ENCODE data around the gene ANO7.

Gene ANO7

DNA sequence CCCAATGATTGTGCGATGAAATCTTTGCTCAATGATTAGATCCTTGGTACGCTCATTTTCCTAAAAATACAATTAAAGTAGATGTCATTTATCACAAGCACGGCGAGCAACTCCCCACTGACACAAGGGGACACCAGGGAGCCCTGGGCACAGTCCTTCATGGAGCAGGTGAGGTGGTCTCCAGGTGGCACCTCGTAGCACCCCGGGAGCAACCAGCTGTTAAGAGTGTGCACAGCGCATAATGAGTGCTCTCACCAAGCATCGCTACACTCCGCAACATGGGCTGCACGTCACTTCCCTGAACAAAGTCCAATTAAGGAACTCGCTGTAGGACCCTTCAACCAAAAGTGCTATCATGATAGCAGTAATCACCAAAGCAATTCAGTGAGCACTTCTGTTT is 59.8 kb downstream of the ANO7 start:
- Histone ChIP-seq H3K4ac (ENCODE audit: low read depth, low read length) (no peak overlapping the region), H3K27me3 (ENCODE audit: insufficient read depth, low read length) (no peaks in the 10 kb centered on the region), H2BK12ac (ENCODE audit: low read length) (no peak overlapping the region), H3K9me3 (ENCODE audit: insufficient read depth, low read depth, low read length) (peaks cover 2% of the 10 kb centered on the region), H3K36me3 (ENCODE audit: control insufficient read depth in 1 of 2, insufficient read depth in 2 of 2, low read length in 2 of 2) (peaks cover 69 to 89% of the 10 kb centered on the region in 2 experiments), H4K12ac (ENCODE audit: low read depth, low read length) (no peak overlapping the region), H3K14ac (ENCODE audit: low read length) (no peak overlapping the region), H2BK5ac (ENCODE audit: low read depth, low read length, poor library complexity) (no peak overlapping the region), H3K23ac (ENCODE audit: low read length) (no peak overlapping the region), H3K4me2 (ENCODE audit: low read length) (no peak overlapping the region), H3K4me1 (ENCODE audit: control insufficient read depth in 1 of 2, insufficient read depth in 2 of 2, low read length in 2 of 2) (no peaks in the 10 kb centered on the region), H2AK5ac (ENCODE audit: low read length) (no peak overlapping the region), H3K27ac (ENCODE audit: low read depth, low read length) (no peak overlapping the region), H4K91ac (ENCODE audit: low read depth, low read length) (no peak overlapping the region), H3K9ac (ENCODE audit: low read length) (no peak overlapping the region), H2AFZ (ENCODE audit: insufficient read depth, low read length, poor library complexity) (no peak overlapping the region), H3K79me1 (ENCODE audit: low read length) (no peaks in the 10 kb centered on the region), H3K4me3 (ENCODE audit: low read depth, low read length) (no peak overlapping the region), H3K18ac (ENCODE audit: low read length) (no peak overlapping the region), H4K8ac (ENCODE audit: low read depth, low read length) (no peak overlapping the region), H3K79me2 (ENCODE audit: control insufficient read depth, insufficient read depth, low read length, poor library complexity) (no peaks in the 10 kb centered on the region), H2BK120ac (ENCODE audit: insufficient read depth, low read length, poor library complexity) (no peak overlapping the region)
- no peak for DNase-seq
- WGBS (ENCODE audit: extremely low coverage, insufficient coverage, insufficient read length) = no CpG with 5 or more reads among the region's 11 CpGs

DNA sequence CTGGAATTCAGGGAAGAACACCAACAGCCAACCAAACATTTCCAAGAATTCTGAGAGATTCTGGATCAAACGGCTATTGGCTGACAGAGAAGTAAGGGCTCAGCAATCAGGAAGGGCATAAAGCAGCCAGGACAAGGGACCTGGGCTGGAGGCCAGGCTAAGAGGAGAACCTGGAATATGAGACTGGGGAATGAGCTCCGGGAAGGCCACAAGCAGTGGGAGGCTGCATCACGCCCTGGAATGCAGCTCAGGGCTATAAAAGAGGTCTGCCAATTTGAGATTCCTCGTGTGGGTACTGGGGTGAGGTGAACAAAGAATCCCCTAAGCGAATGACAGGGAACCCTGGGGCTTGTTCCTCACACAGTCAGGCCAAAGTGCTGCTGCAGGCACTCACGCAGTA is 60.4 kb downstream of the ANO7 start:
- Histone ChIP-seq H3K27me3 (ENCODE audit: insufficient read depth, low read length) (no peaks in the 10 kb centered on the region), H4K8ac (ENCODE audit: low read depth, low read length) (no peak overlapping the region), H3K79me1 (ENCODE audit: low read length) (no peaks in the 10 kb centered on the region), H3K36me3 (ENCODE audit: control insufficient read depth in 1 of 2, insufficient read depth in 2 of 2, low read length in 2 of 2) (peaks cover 71 to 92% of the 10 kb centered on the region in 2 experiments), H3K4me2 (ENCODE audit: low read length) (no peak overlapping the region), H4K12ac (ENCODE audit: low read depth, low read length) (no peak overlapping the region), H3K79me2 (ENCODE audit: control insufficient read depth, insufficient read depth, low read length, poor library complexity) (no peaks in the 10 kb centered on the region), H3K4me3 (ENCODE audit: low read depth, low read length) (no peak overlapping the region), H2BK120ac (ENCODE audit: insufficient read depth, low read length, poor library complexity) (no peak overlapping the region), H3K23ac (ENCODE audit: low read length) (no peak overlapping the region), H3K18ac (ENCODE audit: low read length) (no peak overlapping the region), H4K91ac (ENCODE audit: low read depth, low read length) (no peak overlapping the region), H3K9me3 (ENCODE audit: insufficient read depth, low read depth, low read length) (peaks cover 2% of the 10 kb centered on the region), H2BK12ac (ENCODE audit: low read length) (no peak overlapping the region), H3K27ac (ENCODE audit: low read depth, low read length) (no peak overlapping the region), H3K4me1 (ENCODE audit: control insufficient read depth in 1 of 2, insufficient read depth in 2 of 2, low read length in 2 of 2) (no peaks in the 10 kb centered on the region), H3K14ac (ENCODE audit: low read length) (no peak overlapping the region), H2AFZ (ENCODE audit: insufficient read depth, low read length, poor library complexity) (no peak overlapping the region), H2AK5ac (ENCODE audit: low read length) (no peak overlapping the region), H3K4ac (ENCODE audit: low read depth, low read length) (no peak overlapping the region), H3K9ac (ENCODE audit: low read length) (no peak overlapping the region), H2BK5ac (ENCODE audit: low read depth, low read length, poor library complexity) (no peak overlapping the region)
- no CpG with 5 or more reads among the region's 6 CpGs for WGBS (ENCODE audit: extremely low coverage, insufficient coverage, insufficient read length)
- DNase-seq = no peak

DNA sequence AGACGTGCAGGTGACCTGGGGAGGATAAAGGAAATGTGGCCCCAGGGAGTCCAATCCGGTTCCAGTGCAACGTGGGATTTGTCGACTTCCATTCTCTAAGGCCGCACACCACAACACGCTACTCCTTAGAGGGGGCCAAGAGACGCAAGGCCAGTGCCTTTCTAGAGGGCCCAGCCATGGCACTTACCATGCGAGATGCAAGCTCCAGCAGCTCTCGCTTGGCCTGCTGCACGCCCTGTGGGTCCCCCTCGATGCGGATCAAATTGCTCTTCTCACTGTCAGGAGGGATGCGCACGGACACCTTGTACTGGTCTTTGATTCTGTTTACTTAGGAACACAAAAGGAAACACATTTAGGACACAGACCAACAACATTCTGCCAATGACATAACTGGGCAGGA is 61.2 kb downstream of the ANO7 start:
- no peak overlapping the region for H2BK12ac ChIP-seq (ENCODE audit: low read length)
- H3K27me3 ChIP-seq (ENCODE audit: insufficient read depth, low read length) = no peaks in the 10 kb centered on the region
- no peak overlapping the region for H3K27ac ChIP-seq (ENCODE audit: low read depth, low read length)
- peaks cover 76 to 89% of the 10 kb centered on the region in 2 experiments for H3K36me3 ChIP-seq (ENCODE audit: control insufficient read depth in 1 of 2, insufficient read depth in 2 of 2, low read length in 2 of 2)
- H3K9ac ChIP-seq (ENCODE audit: low read length) = no peak overlapping the region
- no peak overlapping the region for H3K4me2 ChIP-seq (ENCODE audit: low read length)
- H2AFZ ChIP-seq (ENCODE audit: insufficient read depth, low read length, poor library complexity) = no peak overlapping the region
- no CpG with 5 or more reads among the region's 14 CpGs for WGBS (ENCODE audit: extremely low coverage, insufficient coverage, insufficient read length)
- H3K14ac ChIP-seq (ENCODE audit: low read length) = no peak overlapping the region
- no peak for DNase-seq
- no peak overlapping the region for H2BK120ac ChIP-seq (ENCODE audit: insufficient read depth, low read length, poor library complexity)
- no peak overlapping the region for H3K18ac ChIP-seq (ENCODE audit: low read length)
- no peaks in the 10 kb centered on the region for H3K4me1 ChIP-seq (ENCODE audit: control insufficient read depth in 1 of 2, insufficient read depth in 2 of 2, low read length in 2 of 2)
- no peaks in the 10 kb centered on the region for H3K79me1 ChIP-seq (ENCODE audit: low read length)
- H2AK5ac ChIP-seq (ENCODE audit: low read length) = no peak overlapping the region
- H3K4me3 ChIP-seq (ENCODE audit: low read depth, low read length) = no peak overlapping the region
- no peak overlapping the region for H4K91ac ChIP-seq (ENCODE audit: low read depth, low read length)
- H3K79me2 ChIP-seq (ENCODE audit: control insufficient read depth, insufficient read depth, low read length, poor library complexity) = no peaks in the 10 kb centered on the region
- H3K23ac ChIP-seq (ENCODE audit: low read length) = no peak overlapping the region
- no peak overlapping the region for H2BK5ac ChIP-seq (ENCODE audit: low read depth, low read length, poor library complexity)
- no peak overlapping the region for H4K12ac ChIP-seq (ENCODE audit: low read depth, low read length)
- H3K9me3 ChIP-seq (ENCODE audit: insufficient read depth, low read depth, low read length) = peaks cover 2% of the 10 kb centered on the region
- no peak overlapping the region for H3K4ac ChIP-seq (ENCODE audit: low read depth, low read length)
- no peak overlapping the region for H4K8ac ChIP-seq (ENCODE audit: low read depth, low read length)

DNA sequence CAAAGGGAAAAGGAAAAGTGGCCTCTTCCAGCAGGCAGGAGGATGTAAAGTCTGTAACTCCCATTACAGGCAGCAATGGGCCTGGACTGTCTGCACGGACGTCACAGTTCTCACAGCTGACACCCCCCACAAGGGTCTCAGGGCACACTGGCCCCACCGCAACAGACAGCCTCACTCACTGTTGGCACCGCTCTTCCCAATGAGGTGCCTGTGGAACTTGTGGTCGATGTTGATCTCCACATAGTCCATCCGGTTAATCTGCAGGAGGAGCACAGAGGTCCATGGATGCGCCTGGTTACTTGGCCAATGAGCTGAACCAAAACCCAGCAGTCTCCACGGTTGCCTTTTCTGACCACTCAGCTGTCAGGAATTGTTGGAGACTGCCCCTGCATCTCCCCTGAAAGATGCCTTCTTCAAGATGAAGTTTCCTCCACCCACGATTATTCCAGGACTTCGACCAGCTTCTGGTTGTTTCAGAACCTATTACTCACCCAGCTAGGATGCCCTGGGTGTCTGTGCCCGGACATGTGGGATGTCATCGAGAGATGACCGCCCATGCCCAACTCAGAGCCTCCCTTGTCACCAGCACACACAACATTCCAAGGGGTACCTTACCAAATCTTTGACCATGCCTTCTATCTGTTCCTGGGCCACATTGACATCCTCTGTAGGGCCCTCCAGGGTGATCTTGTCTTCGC is 64.5 kb downstream of the ANO7 start:
- no peak overlapping the region for H2BK5ac ChIP-seq (ENCODE audit: low read depth, low read length, poor library complexity)
- H3K79me2 ChIP-seq (ENCODE audit: control insufficient read depth, insufficient read depth, low read length, poor library complexity) = no peaks in the 10 kb centered on the region
- peaks cover 85 to 92% of the 10 kb centered on the region in 2 experiments for H3K36me3 ChIP-seq (ENCODE audit: control insufficient read depth in 1 of 2, insufficient read depth in 2 of 2, low read length in 2 of 2)
- H2BK12ac ChIP-seq (ENCODE audit: low read length) = no peak overlapping the region
- H3K14ac ChIP-seq (ENCODE audit: low read length) = no peak overlapping the region
- no peak overlapping the region for H2AFZ ChIP-seq (ENCODE audit: insufficient read depth, low read length, poor library complexity)
- H2BK120ac ChIP-seq (ENCODE audit: insufficient read depth, low read length, poor library complexity) = no peak overlapping the region
- no peak overlapping the region for H4K91ac ChIP-seq (ENCODE audit: low read depth, low read length)
- no peak overlapping the region for H2AK5ac ChIP-seq (ENCODE audit: low read length)
- no peak for DNase-seq
- no peak overlapping the region for H4K8ac ChIP-seq (ENCODE audit: low read depth, low read length)
- no peaks in the 10 kb centered on the region for H3K4me1 ChIP-seq (ENCODE audit: control insufficient read depth in 1 of 2, insufficient read depth in 2 of 2, low read length in 2 of 2)
- no peak overlapping the region for H3K4me2 ChIP-seq (ENCODE audit: low read length)
- no peaks in the 10 kb centered on the region for H3K79me1 ChIP-seq (ENCODE audit: low read length)
- H3K4me3 ChIP-seq (ENCODE audit: low read depth, low read length) = no peak overlapping the region
- no peak overlapping the region for H3K27ac ChIP-seq (ENCODE audit: low read depth, low read length)
- no peak overlapping the region for H3K23ac ChIP-seq (ENCODE audit: low read length)
- no peak overlapping the region for H3K4ac ChIP-seq (ENCODE audit: low read depth, low read length)
- no peak overlapping the region for H4K12ac ChIP-seq (ENCODE audit: low read depth, low read length)
- no CpG with 5 or more reads among the region's 14 CpGs for WGBS (ENCODE audit: extremely low coverage, insufficient coverage, insufficient read length)
- H3K9me3 ChIP-seq (ENCODE audit: insufficient read depth, low read depth, low read length) = peaks cover 2% of the 10 kb centered on the region
- no peak overlapping the region for H3K18ac ChIP-seq (ENCODE audit: low read length)
- no peaks in the 10 kb centered on the region for H3K27me3 ChIP-seq (ENCODE audit: insufficient read depth, low read length)
- H3K9ac ChIP-seq (ENCODE audit: low read length) = no peak overlapping the region
